ENCODE data around the gene HELZ. TPM values are rescaled to one million over a fixed set of nuclear protein-coding genes. Genes with fewer than 3 reads are reported as not detected.
A peak's percentile ranks its signal among the peaks of the same experiment; 100 is the strongest.

HELZ gene
- polyA plus RNA-seq, 3 donors: 24.8 to 44.1 (median 39.9) TPM

DNA sequence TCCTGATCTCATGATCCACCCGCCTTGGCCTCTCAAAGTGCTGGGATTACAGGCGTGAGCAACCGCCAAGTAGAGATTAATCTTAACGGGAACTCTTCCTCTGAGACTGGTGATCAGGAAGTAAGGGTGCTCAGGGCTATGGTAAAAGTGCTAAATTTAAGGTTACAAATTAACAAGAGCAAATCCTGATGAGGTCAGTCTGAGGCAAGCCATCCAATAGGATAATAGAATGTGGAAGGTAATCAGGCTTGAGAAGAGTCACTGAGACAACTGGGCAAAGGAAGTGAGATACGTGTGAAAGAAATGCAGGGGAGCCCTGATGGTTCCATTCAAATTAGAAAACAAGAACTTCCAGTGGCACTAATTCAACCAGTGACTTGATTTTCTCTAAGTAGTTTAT lies 131.5 kb downstream of the HELZ start:
- no peak overlapping the region for H3K4me2 ChIP-seq (replicated peaks; ENCODE audit: extremely low read depth, low read length, poor library complexity, severe bottlenecking)
- intact Hi-C loops (cut with micrococcal nuclease): no loop called here
- H3K9me3 Mint-ChIP-seq: peaks cover 4 to 10% (median 5%) of the 10 kb centered on the region in 7 donors
- H3K4me3 ChIP-seq (replicated peaks in 1 of 3; ENCODE audit: low read depth in 2 of 3, low read length in 3 of 3): no peak overlapping the region
- H3K79me2 ChIP-seq (ENCODE audit: insufficient read depth, low read length): no peaks in the 10 kb centered on the region
- 100% methylated on average over 2 of the region's 5 CpGs for WGBS (ENCODE audit: insufficient coverage)
- H3K36me3 Mint-ChIP-seq: peaks cover 76 to 93% of the 10 kb centered on the region in 2 donors
- H3K9ac ChIP-seq (ENCODE audit: insufficient read depth, low read length, poor library complexity, severe bottlenecking): no peak overlapping the region
- H3K4me3 Mint-ChIP-seq: no peak overlapping the region
- TF ChIP-seq, protein P1, sequence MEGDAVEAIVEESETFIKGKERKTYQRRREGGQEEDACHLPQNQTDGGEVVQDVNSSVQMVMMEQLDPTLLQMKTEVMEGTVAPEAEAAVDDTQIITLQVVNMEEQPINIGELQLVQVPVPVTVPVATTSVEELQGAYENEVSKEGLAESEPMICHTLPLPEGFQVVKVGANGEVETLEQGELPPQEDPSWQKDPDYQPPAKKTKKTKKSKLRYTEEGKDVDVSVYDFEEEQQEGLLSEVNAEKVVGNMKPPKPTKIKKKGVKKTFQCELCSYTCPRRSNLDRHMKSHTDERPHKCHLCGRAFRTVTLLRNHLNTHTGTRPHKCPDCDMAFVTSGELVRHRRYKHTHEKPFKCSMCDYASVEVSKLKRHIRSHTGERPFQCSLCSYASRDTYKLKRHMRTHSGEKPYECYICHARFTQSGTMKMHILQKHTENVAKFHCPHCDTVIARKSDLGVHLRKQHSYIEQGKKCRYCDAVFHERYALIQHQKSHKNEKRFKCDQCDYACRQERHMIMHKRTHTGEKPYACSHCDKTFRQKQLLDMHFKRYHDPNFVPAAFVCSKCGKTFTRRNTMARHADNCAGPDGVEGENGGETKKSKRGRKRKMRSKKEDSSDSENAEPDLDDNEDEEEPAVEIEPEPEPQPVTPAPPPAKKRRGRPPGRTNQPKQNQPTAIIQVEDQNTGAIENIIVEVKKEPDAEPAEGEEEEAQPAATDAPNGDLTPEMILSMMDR (IDR thresholded peaks at IDR 0.05): no peak
- H3K9me3 ChIP-seq (replicated peaks in 1 of 2; ENCODE audit: control insufficient read depth in 1 of 2, insufficient read depth in 1 of 2, low read length in 2 of 2): peaks cover 0 to 5% of the 10 kb centered on the region in 2 donors
- no peaks in the 10 kb centered on the region for H3K27me3 ChIP-seq (ENCODE audit: control insufficient read depth in 2 of 2, insufficient read depth in 2 of 2, low read length in 2 of 2)
- peaks cover 96 to 100% of the 10 kb centered on the region in 2 donors for H3K36me3 ChIP-seq (replicated peaks in 1 of 2; ENCODE audit: control insufficient read depth in 1 of 2, insufficient read depth in 2 of 2, low read length in 2 of 2)
- no peaks in the 10 kb centered on the region for H3K4me1 ChIP-seq (ENCODE audit: control insufficient read depth in 1 of 2, insufficient read depth in 2 of 2, low read length in 2 of 2)
- no peak for DNase-seq
- no peaks in the 10 kb centered on the region for H3K4me1 Mint-ChIP-seq
- peak overlapping the region in 3 of 7 donors; percentile 4 to 15 (median 7) for H3K27ac Mint-ChIP-seq
- H2AFZ ChIP-seq (ENCODE audit: insufficient read depth, low read depth, low read length, poor library complexity, severe bottlenecking): no peak overlapping the region
- H4K20me1 ChIP-seq (ENCODE audit: insufficient read depth, low read length): peaks cover 41% of the 10 kb centered on the region
- no peaks in the 10 kb centered on the region for H3K27me3 Mint-ChIP-seq (ENCODE audit: low read depth in 3 of 3)
- no peak overlapping the region for H3K27ac ChIP-seq (ENCODE audit: low read depth in 1 of 2, low read length in 2 of 2)

DNA sequence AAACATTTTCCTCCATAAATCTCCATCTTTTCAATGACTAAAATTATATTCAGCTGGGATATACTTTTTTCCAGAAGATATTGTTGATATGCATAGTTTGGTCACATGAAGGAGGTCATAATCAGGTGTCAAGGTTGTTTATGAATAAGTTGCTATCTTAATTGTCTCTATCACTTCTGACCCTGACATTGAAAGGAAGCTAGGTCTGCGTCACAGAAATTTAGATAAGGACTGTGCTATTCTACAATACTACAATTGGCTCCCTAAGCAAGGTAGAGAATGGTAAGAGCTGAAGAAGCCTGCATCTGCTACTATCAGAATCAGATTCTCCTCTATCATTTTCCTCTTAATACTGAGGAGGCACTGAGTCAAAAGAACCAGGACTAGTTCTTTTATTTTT lies 133.2 kb downstream of the HELZ start:
- no peak for DNase-seq

More for the DNA sequence above, 133.2 kb downstream of the HELZ start:
- intact Hi-C loops (cut with micrococcal nuclease): no loop called here
- Histone ChIP-seq H4K20me1 (ENCODE audit: insufficient read depth, low read length) (peaks cover 51% of the 10 kb centered on the region), H3K27ac (ENCODE audit: low read depth in 1 of 2, low read length in 2 of 2) (peak overlapping the region in 1 of 2 donors; percentile 10), H3K9me3 (replicated peaks in 1 of 2; ENCODE audit: control insufficient read depth in 1 of 2, insufficient read depth in 1 of 2, low read length in 2 of 2) (peaks cover 0 to 2% of the 10 kb centered on the region in 2 donors), H3K36me3 (replicated peaks in 1 of 2; ENCODE audit: control insufficient read depth in 1 of 2, insufficient read depth in 2 of 2, low read length in 2 of 2) (peaks cover 97 to 100% of the 10 kb centered on the region in 2 donors), H3K27me3 (ENCODE audit: control insufficient read depth in 2 of 2, insufficient read depth in 2 of 2, low read length in 2 of 2) (no peaks in the 10 kb centered on the region), H3K4me1 (ENCODE audit: control insufficient read depth in 1 of 2, insufficient read depth in 2 of 2, low read length in 2 of 2) (no peaks in the 10 kb centered on the region), H3K79me2 (ENCODE audit: insufficient read depth, low read length) (peaks cover under 1% of the 10 kb centered on the region), H3K4me3 (replicated peaks in 1 of 3; ENCODE audit: low read depth in 2 of 3, low read length in 3 of 3) (no peak overlapping the region), H3K9ac (ENCODE audit: insufficient read depth, low read length, poor library complexity, severe bottlenecking) (no peak overlapping the region), H3K4me2 (replicated peaks; ENCODE audit: extremely low read depth, low read length, poor library complexity, severe bottlenecking) (no peak overlapping the region), H2AFZ (ENCODE audit: insufficient read depth, low read depth, low read length, poor library complexity, severe bottlenecking) (no peak overlapping the region)
- Mint-ChIP-seq H3K9me3 (peaks cover 0 to 4% (median 1%) of the 10 kb centered on the region in 7 donors), H3K4me3 (no peak overlapping the region), H3K27ac (no peak overlapping the region), H3K36me3 (peaks cover 75 to 94% of the 10 kb centered on the region in 2 donors), H3K27me3 (ENCODE audit: low read depth in 3 of 3) (no peaks in the 10 kb centered on the region), H3K4me1 (no peaks in the 10 kb centered on the region)
- no CpG with 5 or more reads among the region's 1 CpG for WGBS (ENCODE audit: insufficient coverage)
- TF ChIP-seq, protein P1 (IDR thresholded peaks at IDR 0.05): no peak

Measured in CD14-positive monocyte (primary cell).